Lung microvascular endothelial cell (primary cell): ENCODE results near the gene RAPGEF4. TPM values are rescaled to one million over a fixed set of nuclear protein-coding genes. Genes with fewer than 3 reads are reported as not detected.

Source experiments
- DNase-seq, 2 donors: peaks; one replicate each; pipeline versions ENCODE4 v3.0.0 to v3.0.0-alpha.2; 2010; ENCODE audit warnings: low read depth in 2 of 2
- total RNA-seq: library from RNA; depleted of rRNA; stranded (reverse); fragments of >200 nt; gene quantifications from 2 replicates; pipeline ENCODE4 v1.2.1, GENCODE V29; 2014

RAPGEF4 gene
- total RNA-seq, 1 donor from 2014 or later = 17.3 TPM

GRCh38 chr2:173058097-173058496 lies 322.5 kb downstream of the RAPGEF4 start:
- no peak for DNase-seq

- no peak for DNase-seq
Measured at GRCh38 chr2:173058673-173059072, 323.0 kb downstream of the RAPGEF4 start.

GRCh38 chr2:173059292-173059691 lies 323.6 kb downstream of the RAPGEF4 start:
- DNase-seq = no peak

GRCh38 chr2:173059971-173060461 lies 324.4 kb downstream of the RAPGEF4 start:
- DNase-seq = no peak

GRCh38 chr2:173062801-173063200 lies 327.2 kb downstream of the RAPGEF4 start:
- DNase-seq = no peak

GRCh38 chr2:173064151-173064805 lies 328.6 kb downstream of the RAPGEF4 start:
- DNase-seq = peak in 1 of 2 donors; percentile 50

- DNase-seq = no peak
Measured at GRCh38 chr2:173066887-173067676, 331.4 kb downstream of the RAPGEF4 start.

- DNase-seq = no peak
Measured at GRCh38 chr2:173075056-173075780, 339.6 kb downstream of the RAPGEF4 start.

- DNase-seq = peak; percentile 78 to 84
Measured at GRCh38 chr2:173075781-173076580, 340.3 kb downstream of the RAPGEF4 start, which contains the start of gene MAP3K20. MAP3K20 (plus strand) TSS chr2:173075846; CDS start chr2:173091032, 15,186 bp downstream.

GRCh38 chr2:173076581-173077345 lies 341.1 kb downstream of the RAPGEF4 start:
- peak; percentile 57 to 61 for DNase-seq

GRCh38 chr2:173077506-173078177 lies 342.0 kb downstream of the RAPGEF4 start:
- DNase-seq = peak; percentile 29 to 60

- no peak for DNase-seq
Measured at GRCh38 chr2:173079141-173079540, 343.5 kb downstream of the RAPGEF4 start.

GRCh38 chr2:173079973-173080860 lies 344.6 kb downstream of the RAPGEF4 start:
- DNase-seq = peak in 1 of 2 donors; percentile 68

GRCh38 chr2:173086518-173087213 lies 351.0 kb downstream of the RAPGEF4 start:
- DNase-seq = no peak

GRCh38 chr2:173087214-173087581 lies 351.6 kb downstream of the RAPGEF4 start:
- peak in 1 of 2 donors; percentile 20 for DNase-seq

GRCh38 chr2:173087793-173088496 lies 352.3 kb downstream of the RAPGEF4 start:
- no peak for DNase-seq

- DNase-seq = peak in 1 of 2 donors; percentile 66
Measured at GRCh38 chr2:173090276-173090877, 354.7 kb downstream of the RAPGEF4 start.
